SU-DHL-6 (cell line): ENCODE measurements around the gene ADAMTS14.

Experiments
- EZH2phosphoT487 ChIP-seq: fragments of 200-600 bp; sonication (generic), shearing (Covaris generic); conservative IDR thresholded peaks from 2 replicates; pipeline ENCODE4 v1.6.1; 2018; ENCODE audit warnings: mild to moderate bottlenecking, antibody characterized with exemption, low read length, moderate library complexity, mixed read lengths
- TF ChIP-seq, protein P1 (sequence below): fragments of 200-600 bp; sonication (generic); IDR thresholded peaks from one replicate; pipeline ENCODE4 v1.5.1; 2017; ENCODE audit warnings: antibody characterized with exemption, mild to moderate bottlenecking, low read length, moderate library complexity; ENCODE audit not compliant: insufficient read depth, poor library complexity, severe bottlenecking

DNA sequence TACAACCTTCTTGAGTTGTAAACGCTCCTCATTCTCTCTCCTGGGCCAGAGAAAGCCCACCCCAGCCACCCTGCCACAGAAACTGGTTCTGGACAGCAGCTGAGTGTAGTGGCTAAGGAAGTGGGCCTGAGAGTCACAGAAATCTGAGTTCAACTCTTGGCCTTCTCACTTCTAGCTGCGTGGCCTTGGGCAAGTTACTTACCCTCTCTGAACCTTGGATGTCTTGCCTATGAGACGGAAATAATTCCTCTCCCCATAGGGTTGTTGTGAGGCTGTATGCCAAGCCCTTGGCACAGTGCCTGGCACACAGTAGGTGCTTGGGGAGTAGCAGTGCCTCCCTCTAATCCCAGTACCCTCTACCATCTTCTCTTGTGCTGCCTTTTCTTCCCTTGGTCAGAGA is 51.5 kb downstream of the ADAMTS14 start:
- TF ChIP-seq, protein P1, sequence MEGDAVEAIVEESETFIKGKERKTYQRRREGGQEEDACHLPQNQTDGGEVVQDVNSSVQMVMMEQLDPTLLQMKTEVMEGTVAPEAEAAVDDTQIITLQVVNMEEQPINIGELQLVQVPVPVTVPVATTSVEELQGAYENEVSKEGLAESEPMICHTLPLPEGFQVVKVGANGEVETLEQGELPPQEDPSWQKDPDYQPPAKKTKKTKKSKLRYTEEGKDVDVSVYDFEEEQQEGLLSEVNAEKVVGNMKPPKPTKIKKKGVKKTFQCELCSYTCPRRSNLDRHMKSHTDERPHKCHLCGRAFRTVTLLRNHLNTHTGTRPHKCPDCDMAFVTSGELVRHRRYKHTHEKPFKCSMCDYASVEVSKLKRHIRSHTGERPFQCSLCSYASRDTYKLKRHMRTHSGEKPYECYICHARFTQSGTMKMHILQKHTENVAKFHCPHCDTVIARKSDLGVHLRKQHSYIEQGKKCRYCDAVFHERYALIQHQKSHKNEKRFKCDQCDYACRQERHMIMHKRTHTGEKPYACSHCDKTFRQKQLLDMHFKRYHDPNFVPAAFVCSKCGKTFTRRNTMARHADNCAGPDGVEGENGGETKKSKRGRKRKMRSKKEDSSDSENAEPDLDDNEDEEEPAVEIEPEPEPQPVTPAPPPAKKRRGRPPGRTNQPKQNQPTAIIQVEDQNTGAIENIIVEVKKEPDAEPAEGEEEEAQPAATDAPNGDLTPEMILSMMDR, result no peak
- TF ChIP-seq EZH2phosphoT487, result no peak
